Hepatocyte (in vitro differentiated cells): ENCODE results near the gene TAP1. TPM values are rescaled to one million over a fixed set of nuclear protein-coding genes. Genes with fewer than 3 reads are reported as not detected.
"Not testable (repeated sequence)": the region's sequence is repeated elsewhere in the genome, so short reads cannot be mapped to it uniquely, and the experiment has no call there.

Source experiments
- DNase-seq: peaks from one replicate; pipeline ENCODE4 v3.0.0-alpha.2; 2016; ENCODE audit warnings: low spot score
- H2AFZ ChIP-seq: fragments of 200-600 bp; sonication (generic); 2 replicates; pipeline ENCODE4 v1.6.0; 2016; ENCODE audit warnings: antibody characterized with exemption, mild to moderate bottlenecking
- H3K27ac ChIP-seq: fragments of 200-600 bp; sonication (generic); 2 replicates; pipeline ENCODE4 v1.5.1; 2016; ENCODE audit warnings: mild to moderate bottlenecking
- H3K27me3 ChIP-seq: fragments of 200-600 bp; sonication (generic); 2 replicates; pipeline ENCODE4 v1.6.1; 2016
- H3K36me3 ChIP-seq: fragments of 200-600 bp; sonication (generic); replicated peaks from 2 replicates; pipeline ENCODE4 v1.5.1; 2016; ENCODE audit warnings: low read depth; ENCODE audit not compliant: insufficient read depth
- H3K4me1 ChIP-seq: fragments of 200-600 bp; sonication (generic); 2 replicates; pipeline ENCODE4 v1.5.1; 2016; ENCODE audit warnings: mild to moderate bottlenecking, moderate library complexity; ENCODE audit not compliant: insufficient read depth
- H3K4me2 ChIP-seq: fragments of 200-600 bp; sonication (generic); 2 replicates; pipeline ENCODE4 v1.6.0; 2016
- H3K4me3 ChIP-seq: fragments of 200-600 bp; sonication (generic); 2 replicates; pipeline ENCODE4 v1.5.1; 2016; ENCODE audit warnings: mild to moderate bottlenecking
- H3K79me2 ChIP-seq: fragments of 200-600 bp; sonication (generic); 2 replicates; pipeline ENCODE4 v1.6.0; 2017; ENCODE audit warnings: mild to moderate bottlenecking
- H3K9me2 ChIP-seq: fragments of 200-600 bp; sonication (generic); replicated peaks from 2 replicates; pipeline ENCODE4 v1.6.0; 2017; ENCODE audit warnings: mild to moderate bottlenecking; ENCODE audit not compliant: insufficient read depth
- H3K9me3 ChIP-seq: fragments of 200-600 bp; sonication (generic); 2 replicates; pipeline ENCODE4 v1.5.1; 2016; ENCODE audit warnings: low read depth, mild to moderate bottlenecking
- H4K20me1 ChIP-seq: fragments of 200-600 bp; sonication (generic); 2 replicates; pipeline ENCODE4 v1.6.0; 2016; ENCODE audit warnings: mild to moderate bottlenecking; ENCODE audit not compliant: insufficient read depth, poor library complexity, severe bottlenecking
- CTCF ChIP-seq: fragments of 200-600 bp; sonication (generic); IDR thresholded peaks from 2 replicates; pipeline ENCODE4 v1.5.1; 2016; ENCODE audit warnings: antibody characterized with exemption, mild to moderate bottlenecking; ENCODE audit not compliant: poor library complexity
- EZH2 ChIP-seq: fragments of 200-600 bp; sonication (generic); IDR thresholded peaks from 2 replicates; pipeline ENCODE4 v1.6.1; 2016; ENCODE audit warnings: antibody characterized with exemption, mild to moderate bottlenecking, borderline replicate concordance
- EZH2phosphoT487 ChIP-seq: fragments of 200-600 bp; sonication (generic); IDR thresholded peaks from one replicate; pipeline ENCODE4 v1.6.1; 2018; ENCODE audit warnings: antibody characterized with exemption, mild to moderate bottlenecking, low read depth, moderate library complexity; ENCODE audit not compliant: unreplicated experiment, severe bottlenecking
- WGBS: methylation state at CpG from one replicate; pipeline ENCODE4 v1.1.6; 2016; ENCODE audit warnings: low lambda C conversion rate; ENCODE audit errors: missing lambda C conversion rate; 5-methylcytosine and 5-hydroxymethylcytosine counted together
- polyA plus RNA-seq: library from polyadenylated mRNA; unstranded; fragments of >200 nt; fragmentation: Nextera tagmentation; extraction: Ambion mirVana; gene quantifications from 2 replicates; pipeline ENCODE4 v1.2.1, GENCODE V29; 2016
- total RNA-seq: library from RNA; depleted of rRNA; stranded (reverse); fragments of >200 nt; gene quantifications from 2 replicates; pipeline ENCODE4 v1.2.3, GENCODE V29; 2014

The TAP1 gene
- total and polyA plus RNA-seq, 2 experiments from 2014 or later = 14.1 to 15.2 TPM

- H2AFZ ChIP-seq = no peak overlapping the region
- H3K9me3 ChIP-seq = no peaks in the 10 kb centered on the region
- WGBS = 0% methylated on average over 1 of the region's 1 CpG
- no peak for TF ChIP-seq CTCF
- TF ChIP-seq EZH2phosphoT487 = no peak
- TF ChIP-seq EZH2 = no peak
- no peak overlapping the region for H3K4me3 ChIP-seq
- peaks cover 6% of the 10 kb centered on the region for H3K27me3 ChIP-seq
- no peaks in the 10 kb centered on the region for H4K20me1 ChIP-seq
- no peaks in the 10 kb centered on the region for H3K4me1 ChIP-seq
- no peak overlapping the region for H3K4me2 ChIP-seq
- DNase-seq = no peak
- H3K36me3 ChIP-seq = no peaks in the 10 kb centered on the region
- H3K27ac ChIP-seq = no peak overlapping the region
- H3K9me2 ChIP-seq = no peaks in the 10 kb centered on the region
- H3K79me2 ChIP-seq = no peaks in the 10 kb centered on the region
Observed at GRCh38 chr6:32809171-32809570, 44.3 kb downstream of the TAP1 start.

DNA sequence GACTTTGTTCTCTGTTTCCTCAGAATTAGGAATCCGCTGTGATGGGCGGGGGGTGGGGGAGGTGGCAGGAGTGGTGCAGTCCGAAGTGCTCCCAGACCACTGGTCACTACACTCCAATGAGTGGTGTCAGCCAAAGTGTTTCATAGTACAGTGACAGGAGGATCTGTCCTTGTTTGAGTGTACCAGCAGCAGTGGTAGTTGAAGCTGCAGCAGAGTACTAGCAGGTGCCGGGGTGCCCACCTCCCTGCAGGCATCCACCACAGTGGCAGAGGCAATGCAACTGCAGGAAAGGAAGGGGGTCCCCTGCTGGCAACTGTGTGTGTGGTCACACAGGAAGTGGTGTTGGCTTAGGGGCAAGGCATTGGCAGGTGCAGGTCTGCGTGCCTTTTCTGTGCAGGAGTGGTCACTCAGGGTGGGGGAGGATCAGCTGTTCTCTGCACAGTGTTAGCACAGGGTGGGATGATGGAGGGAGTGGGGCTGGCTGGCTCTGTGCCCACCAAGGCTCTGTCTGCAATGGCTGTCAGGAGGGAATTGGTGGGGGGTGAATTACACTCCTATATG lies 46.4 kb downstream of the TAP1 start:
- no peaks in the 10 kb centered on the region for H3K36me3 ChIP-seq
- no peak overlapping the region for H3K4me2 ChIP-seq
- no peak overlapping the region for H2AFZ ChIP-seq
- no peaks in the 10 kb centered on the region for H4K20me1 ChIP-seq
- TF ChIP-seq CTCF = no peak
- no peak for TF ChIP-seq EZH2
- TF ChIP-seq EZH2phosphoT487 = no peak
- H3K79me2 ChIP-seq = no peaks in the 10 kb centered on the region
- no peak overlapping the region for H3K4me3 ChIP-seq
- H3K4me1 ChIP-seq = no peaks in the 10 kb centered on the region
- H3K27me3 ChIP-seq = peaks cover 21% of the 10 kb centered on the region
- no peak overlapping the region for H3K27ac ChIP-seq
- DNase-seq = no peak
- WGBS = 86% methylated on average over 5 of the region's 5 CpGs
- no peaks in the 10 kb centered on the region for H3K9me3 ChIP-seq
- H3K9me2 ChIP-seq = no peaks in the 10 kb centered on the region

DNA sequence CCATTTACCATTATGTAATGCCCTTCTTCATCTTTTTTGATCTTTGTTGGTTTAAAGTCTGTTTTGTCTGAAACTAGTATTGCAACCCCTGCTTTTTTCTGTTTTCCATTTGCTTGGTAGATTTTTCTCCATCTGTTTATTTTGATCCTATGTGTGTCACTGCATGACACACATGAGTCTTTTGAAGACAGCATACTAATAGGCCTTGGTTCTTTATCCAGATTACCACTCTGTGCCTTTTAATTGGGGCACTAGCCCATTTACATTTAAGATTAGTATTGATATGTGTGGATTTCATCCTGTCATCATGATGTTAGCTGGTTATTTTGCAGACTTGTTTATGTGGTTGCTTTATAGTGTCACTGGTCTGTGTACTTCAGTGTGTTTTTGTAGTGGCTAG lies 48.1 kb downstream of the TAP1 start:
- not testable (repeated sequence) for H3K79me2 ChIP-seq, H3K4me1 ChIP-seq, DNase-seq, H3K4me2 ChIP-seq, H2AFZ ChIP-seq, H4K20me1 ChIP-seq, H3K9me3 ChIP-seq, H3K36me3 ChIP-seq, H3K9me2 ChIP-seq, H3K4me3 ChIP-seq, H3K27ac ChIP-seq
- peaks cover 36% of the 10 kb centered on the region for H3K27me3 ChIP-seq

DNA sequence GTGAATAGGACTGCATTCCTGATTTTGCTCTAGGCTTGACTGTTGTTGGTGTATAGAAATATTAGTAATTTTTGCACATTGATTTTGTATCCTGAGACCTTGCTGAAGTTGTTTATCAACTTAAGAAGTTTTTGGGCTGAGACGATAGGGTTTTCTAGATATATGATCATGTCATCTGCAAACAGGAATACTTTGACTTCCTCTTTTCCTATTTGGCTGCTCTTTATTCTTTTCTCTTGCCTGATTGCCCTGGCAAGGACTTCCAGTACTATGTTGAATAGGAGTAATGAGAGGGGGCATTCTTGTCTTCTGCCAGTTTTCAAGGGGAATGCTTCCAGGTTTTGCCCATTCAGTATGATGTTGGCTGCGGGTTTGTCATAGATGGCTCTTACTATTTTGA lies 50.1 kb downstream of the TAP1 start:
- 84% methylated on average over 2 of the region's 2 CpGs for WGBS
- no peak for TF ChIP-seq EZH2phosphoT487
- TF ChIP-seq EZH2 = no peak
- TF ChIP-seq CTCF = no peak
- H3K9me2 ChIP-seq = no peaks in the 10 kb centered on the region
- H4K20me1 ChIP-seq = no peaks in the 10 kb centered on the region
- H3K4me3 ChIP-seq = no peak overlapping the region
- H3K27ac ChIP-seq = no peak overlapping the region
- no peaks in the 10 kb centered on the region for H3K9me3 ChIP-seq
- no peak for DNase-seq
- no peaks in the 10 kb centered on the region for H3K36me3 ChIP-seq
- H3K4me2 ChIP-seq = no peak overlapping the region
- no peaks in the 10 kb centered on the region for H3K79me2 ChIP-seq
- H3K27me3 ChIP-seq = peaks cover 36% of the 10 kb centered on the region
- H2AFZ ChIP-seq = no peak overlapping the region
- no peaks in the 10 kb centered on the region for H3K4me1 ChIP-seq
